HG03159 (cell line): ENCODE measurements around the gene LAIR1.
"Not testable (repeated sequence)": the region's sequence is repeated elsewhere in the genome, so short reads cannot be mapped to it uniquely, and the experiment has no call there.

Experiments
- ATAC-seq: cut with Tn5 transposase; IDR thresholded peaks from one replicate; pipeline ENCODE4 v1.9.1; 2021; ENCODE audit warnings: mild to moderate bottlenecking, moderate library complexity; ENCODE audit not compliant: unreplicated experiment

LAIR1 gene

DNA sequence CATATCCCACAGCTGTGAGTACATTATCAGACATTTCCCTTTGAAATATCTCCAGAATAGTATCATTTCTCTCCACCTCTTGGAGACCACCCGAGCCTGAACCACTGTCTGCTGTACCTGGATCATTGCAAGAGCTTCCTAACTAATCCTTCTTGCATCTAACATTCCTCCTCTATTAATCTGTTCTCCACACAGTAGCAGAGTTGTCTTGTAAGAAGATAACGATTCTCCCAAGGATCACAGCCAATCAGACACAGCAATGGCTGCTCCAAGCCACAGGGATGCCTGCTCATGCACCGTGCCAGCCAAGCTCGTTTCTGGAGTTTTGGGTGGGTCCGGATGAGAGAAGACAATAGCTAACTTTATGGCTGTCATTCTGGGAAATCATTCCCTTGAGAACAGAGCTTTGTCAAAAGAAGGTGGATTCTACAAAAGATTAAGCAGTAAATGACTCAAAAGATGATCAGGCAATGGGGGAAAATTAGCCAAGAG, 14.5 kb upstream of the LAIR1 start:
- no peak for ATAC-seq

DNA sequence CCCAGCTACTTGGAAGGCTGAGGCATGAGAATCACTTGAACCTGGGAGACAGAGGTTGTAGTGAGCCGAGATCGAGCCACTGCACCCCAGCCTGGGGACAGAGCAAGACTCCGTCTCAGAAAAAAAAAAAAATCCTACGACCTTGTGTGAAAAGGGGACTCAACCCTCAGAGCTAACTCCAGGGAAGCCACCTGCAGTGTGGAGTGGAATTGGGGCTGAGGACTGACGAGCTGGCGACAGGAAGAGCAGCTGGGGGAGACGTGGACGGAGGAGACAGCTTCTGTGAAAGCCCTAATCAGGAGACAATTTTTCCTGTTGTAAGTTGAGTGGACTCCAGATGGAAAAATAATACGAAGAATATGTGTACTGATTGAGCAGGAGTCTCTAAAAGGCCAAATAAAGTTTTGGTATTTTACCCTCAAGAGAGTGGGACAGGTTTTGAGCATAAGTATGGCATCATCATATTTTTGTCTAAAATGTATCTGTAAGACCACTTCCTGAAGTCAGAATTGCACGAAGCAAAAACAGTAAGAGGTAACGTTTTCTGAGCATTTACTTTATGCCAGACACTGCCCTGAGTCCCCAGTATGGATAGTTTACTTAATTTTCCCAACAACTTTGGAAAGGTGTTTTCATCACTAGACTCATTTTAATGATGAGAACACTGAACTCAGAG, 12.0 kb upstream of the LAIR1 start:
- no peak for ATAC-seq

DNA sequence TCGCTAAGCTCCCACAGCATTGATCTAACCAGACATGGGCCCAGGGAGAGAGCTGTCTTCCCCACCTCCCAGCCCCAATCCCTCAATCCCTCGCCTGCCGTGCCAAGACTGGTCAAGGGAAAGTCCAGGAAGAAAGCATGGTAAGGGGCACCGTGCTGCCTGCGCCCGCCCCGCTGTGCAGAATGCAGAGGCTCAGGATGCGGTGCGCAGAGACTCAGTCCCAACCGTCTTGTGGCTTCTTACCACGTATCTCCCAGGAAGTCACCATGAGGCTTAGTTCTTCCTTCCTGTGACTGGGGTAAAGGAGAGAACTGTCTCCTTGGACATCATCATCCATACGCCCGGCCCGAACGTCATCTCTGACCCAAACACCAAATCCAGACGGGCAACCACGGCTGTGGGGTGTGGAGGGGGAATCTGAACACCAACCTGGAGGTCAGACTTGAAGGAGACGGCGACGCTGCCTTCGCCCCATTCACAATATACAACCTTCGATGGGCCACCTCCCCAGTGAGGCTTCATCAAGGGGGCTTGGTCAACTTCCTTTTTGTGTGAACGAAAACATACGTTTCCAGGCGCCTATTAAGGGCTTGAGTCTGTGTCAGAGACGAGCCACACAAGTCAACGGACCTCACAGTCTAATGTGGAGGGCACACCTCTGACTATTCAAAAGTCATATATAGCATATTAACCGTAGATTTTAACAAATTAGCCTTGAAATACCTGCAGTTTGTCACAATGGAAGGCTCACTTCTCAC, 10.6 kb upstream of the LAIR1 start:
- ATAC-seq, result not testable (repeated sequence)

DNA sequence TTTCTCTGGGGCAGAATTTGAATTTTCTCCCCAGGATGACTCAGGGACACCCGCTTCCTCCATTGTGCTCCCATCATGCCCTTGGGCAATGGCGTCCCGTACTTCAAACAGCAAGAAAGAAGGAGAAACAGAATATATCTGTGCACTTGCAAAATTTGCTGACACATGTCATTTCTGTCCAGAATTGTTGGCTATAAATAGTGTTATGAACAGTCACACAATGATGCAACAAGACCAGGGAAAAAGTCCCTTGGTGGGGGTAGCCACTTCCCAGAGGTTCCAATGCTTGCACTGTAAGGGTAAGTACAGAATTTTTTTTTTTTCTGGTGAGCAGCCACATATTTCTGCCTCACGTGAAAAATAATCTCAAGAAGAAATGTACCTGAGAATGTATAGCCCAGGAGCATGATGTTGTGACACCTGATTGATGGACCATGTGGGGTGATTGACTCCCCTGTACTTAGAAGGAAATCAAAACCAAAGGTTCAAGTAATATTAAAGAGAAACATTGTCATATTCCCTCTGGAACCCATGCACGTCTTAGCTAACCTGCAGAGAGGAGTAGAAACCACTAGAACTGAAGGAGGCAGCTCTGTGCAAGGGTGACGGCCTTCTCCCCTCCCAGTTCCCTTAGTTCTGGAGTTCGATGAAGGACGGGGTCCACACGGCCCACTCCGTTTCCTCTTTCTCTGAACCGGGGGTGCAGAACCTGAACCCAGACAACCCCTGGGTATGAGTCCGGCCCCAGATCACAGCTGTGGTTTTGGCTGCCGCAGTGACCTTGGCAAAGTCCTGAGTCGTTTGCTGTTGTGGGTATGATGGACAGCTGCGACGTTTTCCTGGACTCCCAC, 9.3 kb upstream of the LAIR1 start:
- ATAC-seq, result no peak

DNA sequence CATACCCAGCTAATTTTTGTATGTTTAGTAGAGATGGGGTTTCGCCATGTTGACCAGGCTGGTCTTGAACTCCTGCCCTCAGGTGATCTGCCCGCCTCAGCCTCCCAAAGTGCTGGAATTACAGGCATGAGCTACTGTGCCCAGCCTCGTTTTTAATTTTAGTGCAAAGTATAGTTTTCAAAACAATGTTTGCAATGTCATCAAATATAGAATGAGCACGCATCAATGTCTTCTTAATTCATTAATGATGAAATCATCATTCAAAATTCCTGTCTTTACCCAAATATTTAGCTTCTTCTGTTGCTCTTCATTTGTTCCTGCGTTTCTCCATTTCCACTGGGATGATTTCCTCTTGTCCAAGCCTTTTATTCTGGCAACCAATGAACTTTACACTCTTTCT, 6.7 kb upstream of the LAIR1 start:
- not testable (repeated sequence) for ATAC-seq

DNA sequence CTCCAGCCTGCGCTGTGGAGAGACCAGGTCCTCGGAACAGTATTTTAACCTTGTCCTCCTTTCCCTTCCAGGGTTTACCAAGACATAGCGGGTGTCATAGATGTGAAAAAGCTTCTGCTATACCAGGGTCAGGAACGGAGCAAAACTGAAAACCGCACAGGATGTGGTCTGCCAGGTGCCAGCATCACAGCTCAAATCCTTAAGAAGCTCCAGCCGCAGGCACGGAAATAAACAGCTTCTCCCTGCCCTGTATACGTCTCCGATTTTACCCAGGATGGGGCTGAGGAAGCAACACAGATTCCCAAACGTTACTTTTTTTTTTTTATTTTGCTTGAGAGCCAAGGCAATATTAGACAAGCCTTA, 5.7 kb upstream of the LAIR1 start:
- ATAC-seq, result not testable (repeated sequence)

DNA sequence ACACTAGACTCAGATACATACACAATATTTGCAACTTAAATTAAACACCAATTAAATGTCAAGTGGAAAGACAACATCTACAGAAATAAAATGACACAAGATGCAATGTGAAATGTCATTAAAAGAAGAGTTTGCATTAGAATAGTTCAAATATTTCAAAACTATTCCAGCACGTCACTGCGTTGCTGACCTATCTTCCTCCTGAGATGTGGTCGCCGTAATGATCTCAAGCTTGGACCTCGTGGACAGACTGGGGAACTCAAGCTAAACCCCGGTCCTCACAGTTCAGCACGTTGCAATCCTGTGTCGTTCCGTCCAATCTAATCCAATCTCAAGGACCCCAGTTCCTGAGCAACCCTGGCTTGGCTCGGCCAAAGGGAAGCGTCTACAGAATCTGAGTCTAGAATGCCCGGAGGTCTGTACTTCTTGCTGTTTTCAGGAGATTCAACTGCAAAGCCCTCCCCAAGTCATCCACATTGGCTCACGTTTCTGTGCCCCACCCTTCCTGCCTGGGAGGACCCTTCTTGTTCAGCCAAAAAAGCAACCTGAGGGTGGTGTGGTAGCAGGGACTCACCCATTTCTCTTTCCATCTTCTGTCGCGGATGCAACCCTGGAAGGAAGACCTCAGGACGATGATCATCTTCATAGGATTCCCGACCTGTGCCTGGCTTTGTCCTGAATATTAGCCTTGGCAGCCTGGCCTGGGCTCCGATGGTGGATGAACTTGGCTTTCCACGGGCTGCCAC, 5.1 kb upstream of the LAIR1 start:
- ATAC-seq, result not testable (repeated sequence)

DNA sequence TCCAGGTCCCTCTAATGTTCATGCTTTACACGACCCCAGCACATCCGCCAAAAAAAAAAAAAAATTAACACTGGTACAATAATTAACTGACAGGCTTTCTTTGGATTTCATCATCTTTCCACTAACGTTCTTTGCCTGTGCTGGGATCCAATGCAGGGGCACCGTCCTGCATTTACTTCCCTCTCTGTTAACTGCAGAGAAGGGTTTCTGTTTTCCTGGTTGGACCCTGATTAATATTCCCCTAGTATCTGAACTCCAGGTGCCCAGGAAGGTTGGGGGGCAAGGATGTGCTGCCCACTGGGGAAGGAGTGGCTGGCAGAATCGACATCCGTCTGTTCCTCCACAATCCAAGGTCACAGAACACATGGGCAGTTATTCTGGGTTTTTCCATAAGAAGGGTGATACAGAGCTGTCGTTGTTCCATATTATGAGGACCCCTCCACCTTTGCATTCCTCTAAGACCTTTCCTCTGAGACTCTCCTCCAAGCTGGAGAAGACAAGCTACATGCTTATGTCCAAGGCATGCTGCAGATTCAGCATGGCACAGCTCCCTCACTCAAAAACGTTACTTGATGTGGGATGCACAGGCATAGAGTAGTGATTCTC, 4.5 kb upstream of the LAIR1 start:
- no peak for ATAC-seq

DNA sequence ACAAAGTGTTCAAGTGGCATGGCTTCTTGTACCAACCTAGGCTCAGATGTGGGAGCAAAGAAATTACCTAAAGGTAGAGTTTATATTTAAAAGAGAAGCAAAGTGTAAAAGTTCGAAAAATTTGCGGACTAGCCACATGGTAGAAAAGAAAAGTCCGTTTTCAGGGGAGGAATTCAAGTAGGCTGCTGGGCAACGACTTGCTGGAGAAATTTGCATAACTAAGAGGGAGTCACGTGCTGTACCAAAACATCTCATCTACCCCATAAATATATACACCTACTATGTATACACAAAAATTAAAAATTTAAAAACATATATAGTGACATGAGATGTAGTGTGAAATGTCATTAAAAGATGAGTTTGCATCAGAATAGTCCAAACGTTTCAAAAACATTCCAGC, 2.1 kb upstream of the LAIR1 start:
- no peak for ATAC-seq

DNA sequence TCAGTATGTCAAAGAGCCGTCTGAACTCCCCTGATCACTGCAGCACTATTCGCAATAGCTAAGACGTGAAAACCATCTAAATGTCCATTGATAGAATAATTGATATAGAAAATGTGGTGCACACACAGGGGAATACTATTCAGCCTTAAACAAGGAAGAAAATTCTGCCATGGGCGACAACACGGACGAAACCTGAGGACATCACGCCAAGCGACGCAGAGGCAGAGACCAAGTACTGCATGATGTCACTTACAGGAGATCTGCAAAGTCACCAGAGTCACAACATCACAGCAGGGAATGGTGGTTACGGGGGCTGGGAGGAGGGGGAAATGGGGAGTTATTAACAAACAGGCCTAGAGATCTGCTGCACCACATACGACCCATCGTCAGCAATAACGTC, 1.1 kb upstream of the LAIR1 start:
- ATAC-seq, result not testable (repeated sequence)

DNA sequence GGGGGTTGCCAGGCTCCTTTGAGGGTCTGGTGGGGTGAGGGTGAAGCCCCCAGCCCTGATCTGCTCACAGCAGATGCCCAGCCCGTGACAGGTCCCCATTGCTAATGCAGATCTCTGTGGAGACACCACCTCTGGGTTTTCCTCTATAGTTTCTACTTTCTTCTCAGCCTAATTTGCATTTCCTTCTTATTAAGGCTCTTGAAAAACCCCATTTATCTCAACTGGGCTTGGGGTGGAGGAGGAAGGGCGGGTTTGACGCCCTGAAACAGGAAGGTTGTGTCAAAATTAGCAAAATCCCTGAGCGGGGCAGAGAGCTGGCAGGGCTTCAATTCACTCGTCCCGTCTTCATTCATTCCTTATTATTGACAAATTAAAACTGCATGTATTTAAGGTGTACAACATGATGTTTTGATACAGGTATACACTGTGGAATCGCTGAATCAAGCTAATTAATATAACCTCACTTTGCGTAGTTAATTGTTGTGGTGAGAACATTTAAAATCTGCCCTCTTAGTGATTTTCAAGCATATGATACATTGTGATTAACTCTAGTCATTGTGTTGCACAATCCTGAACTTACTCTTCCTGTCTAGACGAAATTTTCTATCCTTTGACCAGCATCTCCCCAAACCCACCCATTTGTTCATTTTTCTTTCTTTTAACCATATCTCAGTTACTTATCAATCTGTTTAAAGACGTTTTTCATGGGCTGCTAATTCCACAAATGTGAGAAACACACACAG, 2.9 kb downstream of the LAIR1 start:
- not testable (repeated sequence) for ATAC-seq

DNA sequence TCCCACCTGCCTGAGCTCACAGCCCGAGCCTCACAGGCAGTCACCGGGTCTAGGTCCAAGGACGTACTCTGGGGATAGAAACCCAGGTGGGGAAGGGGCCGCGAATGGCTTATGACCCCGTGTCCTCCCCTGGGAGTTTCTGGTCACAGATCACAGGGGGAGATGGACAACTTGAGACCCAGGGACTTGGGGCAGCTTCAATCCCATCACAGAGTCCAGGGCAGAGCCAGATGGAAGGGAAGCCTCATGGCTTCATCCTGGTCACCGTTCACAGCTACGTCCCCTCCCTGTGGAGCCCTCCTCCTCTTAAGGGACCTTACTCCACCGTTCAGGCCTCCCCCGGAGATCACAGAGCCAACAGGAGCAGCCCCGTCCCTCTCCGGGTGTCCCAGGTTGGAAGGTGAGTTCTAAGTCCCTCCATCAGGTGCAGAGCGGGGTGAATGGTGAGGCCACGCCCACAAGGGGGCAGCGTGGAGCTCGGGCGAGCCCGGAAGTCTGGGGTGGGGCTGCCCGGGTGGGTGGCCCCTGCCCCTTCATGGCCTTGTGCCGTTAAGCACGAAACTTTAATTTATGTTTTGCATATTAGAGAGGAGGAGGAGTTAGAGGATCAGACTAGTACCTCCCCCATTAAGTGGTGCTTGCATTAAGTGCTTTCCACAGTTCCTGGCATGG, 5.4 kb downstream of the LAIR1 start:
- not testable (repeated sequence) for ATAC-seq

DNA sequence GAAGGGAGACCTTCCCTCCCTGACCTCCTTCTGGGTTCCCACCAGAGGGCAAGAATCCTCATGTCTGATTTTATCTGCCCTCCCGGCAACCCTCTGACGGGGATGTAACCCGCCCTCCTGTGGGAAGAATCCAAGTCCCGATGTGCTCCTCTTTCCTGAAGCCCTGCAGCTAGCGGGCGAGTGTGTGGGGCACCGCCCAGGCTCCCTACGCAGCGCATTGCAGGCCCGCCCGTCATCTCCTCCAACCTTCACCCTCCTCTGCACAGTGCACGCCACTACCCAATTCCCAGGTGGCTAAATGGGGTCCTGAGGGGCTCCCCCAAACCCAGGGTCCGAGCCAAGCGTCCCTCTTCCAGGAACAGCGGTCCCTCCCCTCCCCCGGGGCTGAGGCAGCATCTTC, 7.3 kb downstream of the LAIR1 start:
- ATAC-seq, result no peak

DNA sequence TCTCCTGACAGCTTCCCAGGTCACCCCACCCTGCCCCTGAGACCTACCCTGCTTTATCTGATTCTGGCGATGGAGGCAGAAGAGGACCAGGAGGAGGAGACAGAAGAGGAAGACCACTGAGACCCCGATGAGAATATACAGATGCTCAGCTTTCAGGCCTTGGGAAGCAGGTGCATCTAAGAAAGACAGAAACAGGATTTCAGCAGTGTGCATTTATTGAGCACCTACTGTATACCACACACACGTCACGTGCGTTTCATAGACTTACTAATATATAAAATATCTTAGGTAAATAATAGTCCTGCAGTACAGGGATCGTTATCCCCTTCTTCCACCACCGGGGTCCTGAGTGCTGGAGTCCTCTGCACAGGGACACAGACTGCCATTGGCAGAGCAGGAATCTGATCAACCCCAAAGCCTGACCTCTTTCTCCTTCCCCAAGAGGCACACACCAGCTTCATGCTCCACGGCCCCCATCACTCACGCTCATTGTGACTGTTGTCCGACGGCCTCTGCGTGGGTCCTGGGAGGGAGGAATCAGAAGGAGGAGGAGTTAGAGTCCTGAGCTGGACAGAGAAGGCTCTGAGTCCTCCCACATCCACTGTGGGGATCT, 8.2 kb downstream of the LAIR1 start:
- no peak for ATAC-seq

DNA sequence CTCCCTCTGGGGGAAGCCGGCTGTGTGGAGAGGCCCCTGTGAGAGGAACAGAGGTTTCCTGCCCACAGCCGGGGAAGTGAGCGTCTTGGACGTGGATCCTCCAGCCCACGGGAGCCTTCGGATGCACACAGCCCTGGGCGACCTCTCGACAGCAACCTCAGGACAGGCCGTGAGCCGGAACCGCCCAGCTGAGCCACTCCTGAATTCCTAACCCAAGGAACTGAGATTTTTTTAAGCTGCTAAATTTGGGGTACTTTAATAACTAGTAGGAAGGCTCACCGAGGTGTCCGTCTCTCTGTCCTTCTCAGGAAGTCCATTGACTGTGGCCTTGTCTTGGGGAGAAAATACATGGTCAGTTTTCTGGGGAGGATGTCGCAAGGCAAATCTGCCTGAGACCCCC, 9.1 kb downstream of the LAIR1 start:
- no peak for ATAC-seq

DNA sequence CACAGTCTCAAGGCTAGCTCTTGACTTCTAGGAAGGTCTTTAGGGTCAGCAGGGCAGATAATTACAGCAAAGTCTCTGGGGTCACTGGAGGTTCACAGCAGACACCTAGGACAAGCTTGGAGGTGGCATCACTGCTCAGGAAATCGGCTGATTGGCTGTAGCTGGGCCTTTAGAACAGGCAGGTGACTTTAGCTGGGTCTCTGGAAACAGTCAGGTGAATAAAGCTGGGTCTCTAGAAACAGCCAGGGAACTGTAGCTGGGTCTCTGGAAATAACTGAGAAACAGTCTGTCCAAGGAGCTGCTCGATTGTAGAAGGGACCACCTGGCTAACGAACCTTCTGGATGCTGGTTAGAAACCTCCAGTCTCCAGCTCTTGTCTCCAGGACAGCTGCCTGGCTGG, 10.0 kb downstream of the LAIR1 start:
- ATAC-seq, result no peak

DNA sequence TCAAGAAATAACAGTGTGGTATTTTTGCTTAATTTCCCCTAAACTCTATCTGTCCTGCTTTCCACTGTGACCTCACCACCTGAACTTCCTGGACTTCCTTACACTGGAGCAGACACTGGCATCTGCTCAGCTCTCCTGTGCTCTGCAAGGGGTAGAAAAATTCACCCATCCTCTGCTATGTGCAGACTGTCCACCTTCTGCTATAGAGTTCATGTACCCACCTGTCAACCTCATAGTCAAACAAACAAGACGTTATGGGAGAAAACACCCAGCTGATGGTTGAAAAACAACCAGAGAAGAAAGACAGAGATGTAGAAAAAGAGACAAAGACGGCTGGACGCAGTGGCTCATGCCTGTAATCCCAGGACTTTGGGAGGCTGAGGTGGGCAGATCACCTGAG, 12.2 kb downstream of the LAIR1 start:
- ATAC-seq, result no peak

DNA sequence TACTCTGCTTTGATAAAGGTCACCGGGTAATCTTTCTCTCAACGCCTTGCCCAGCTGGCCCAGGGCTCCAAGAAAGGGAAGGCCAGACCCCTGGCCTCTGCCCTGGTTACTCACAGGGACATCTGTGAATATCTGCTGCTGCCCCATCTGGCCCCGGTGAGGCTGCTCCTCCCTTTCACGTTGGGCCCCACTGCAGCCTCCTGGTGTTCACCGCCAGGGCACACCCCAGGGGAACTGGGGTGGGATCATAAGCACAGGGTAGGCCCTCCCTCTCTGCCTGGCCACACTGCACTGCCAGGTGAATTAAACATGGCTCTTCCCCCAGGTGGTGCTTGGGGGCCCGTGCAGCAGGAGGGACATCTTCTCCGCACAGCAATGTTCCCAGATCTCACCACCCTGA, 12.7 kb downstream of the LAIR1 start:
- no peak for ATAC-seq

DNA sequence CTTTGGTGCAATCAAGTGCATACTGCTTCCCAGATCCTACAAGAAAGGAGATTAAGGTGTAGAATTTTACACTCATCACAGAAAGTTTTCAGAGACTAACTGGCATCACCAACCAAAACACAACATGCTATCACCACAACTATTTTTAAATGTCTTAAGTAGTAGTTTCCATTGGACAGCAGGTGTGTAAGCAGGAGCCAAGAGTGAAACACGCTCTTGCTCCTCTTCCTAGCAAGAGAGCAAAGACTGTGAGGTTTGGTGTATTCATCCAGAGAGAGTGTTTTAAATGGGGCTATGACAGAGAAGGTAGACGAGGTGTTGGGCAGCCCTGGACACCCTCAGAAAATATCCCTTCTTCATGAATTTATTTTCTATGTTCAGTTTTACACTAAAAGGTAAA, 13.3 kb downstream of the LAIR1 start:
- no peak for ATAC-seq
